SU-DHL-6 (cell line): ENCODE measurements around the gene VWA2.

Experiments used
- H2AFZ ChIP-seq: fragments of 200-600 bp; sonication (generic); 2 replicates; pipeline ENCODE4 v1.6.1; 2014; ENCODE audit warnings: low read depth, mild to moderate bottlenecking, moderate library complexity, mixed read lengths, antibody characterized with exemption, low read length; ENCODE audit not compliant: severe bottlenecking
- H3F3A ChIP-seq: fragments of 200-600 bp; shearing (Covaris generic); 2 replicates; pipeline ENCODE4 v1.6.0; 2016; ENCODE audit warnings: antibody characterized with exemption, mild to moderate bottlenecking; ENCODE audit not compliant: insufficient read depth
- H3K27ac ChIP-seq: fragments of 200-600 bp; sonication (generic); 2 replicates; pipeline ENCODE4 v1.5.1; 2016; ENCODE audit warnings: low read depth, mild to moderate bottlenecking, low read length, moderate library complexity, mixed read lengths
- H3K27me3 ChIP-seq: fragments of 200-600 bp; sonication (generic), shearing (Covaris generic); 2 replicates; pipeline ENCODE4 v1.6.0; 2014; ENCODE audit warnings: mild to moderate bottlenecking, low read length
- H3K36me3 ChIP-seq: fragments of 200-600 bp; sonication (generic); 2 replicates; pipeline ENCODE4 v1.6.1; 2014; ENCODE audit warnings: mild to moderate bottlenecking, low read length, mixed read lengths
- H3K4me2 ChIP-seq: fragments of 300-600, 200-600 bp; shearing (Covaris generic), sonication (generic); 2 replicates; pipeline ENCODE4 v1.6.0; 2014; ENCODE audit warnings: low read length, low read depth, mild to moderate bottlenecking; ENCODE audit not compliant: poor library complexity, severe bottlenecking
- H3K4me3 ChIP-seq: fragments of 200-600 bp; sonication (generic); 2 replicates; pipeline ENCODE4 v1.5.1; 2014; ENCODE audit warnings: antibody characterized with exemption, low read length, mild to moderate bottlenecking, mixed read lengths; ENCODE audit not compliant: insufficient read depth, poor library complexity, severe bottlenecking
- H3K79me2 ChIP-seq: fragments of 200-600 bp; sonication (generic); 2 replicates; pipeline ENCODE4 v1.6.1; 2014; ENCODE audit warnings: mild to moderate bottlenecking, low read length, moderate library complexity; ENCODE audit not compliant: insufficient read depth
- H3K9ac ChIP-seq: fragments of 200-600 bp; sonication (generic); 2 replicates; pipeline ENCODE4 v1.7.0; 2014; ENCODE audit warnings: mild to moderate bottlenecking, low read length
- H3K9me2 ChIP-seq: fragments of 200-600 bp; sonication (generic); replicated peaks from 2 replicates; pipeline ENCODE4 v1.6.1; 2014; ENCODE audit warnings: low read length; ENCODE audit not compliant: insufficient read depth
- H3K9me3 ChIP-seq: fragments of 200-600 bp; sonication (generic); 2 replicates; pipeline ENCODE4 v1.6.1; 2014; ENCODE audit warnings: low read length, mixed read lengths; ENCODE audit not compliant: insufficient read depth
- H4K20me1 ChIP-seq: fragments of 200-600 bp; sonication (generic); 2 replicates; pipeline ENCODE4 v1.6.1; 2014; ENCODE audit warnings: low read depth, mild to moderate bottlenecking, antibody characterized with exemption, low read length, moderate library complexity, mixed read lengths
- EZH2phosphoT487 ChIP-seq: fragments of 200-600 bp; sonication (generic), shearing (Covaris generic); conservative IDR thresholded peaks from 2 replicates; pipeline ENCODE4 v1.6.1; 2018; ENCODE audit warnings: mild to moderate bottlenecking, antibody characterized with exemption, low read length, moderate library complexity, mixed read lengths
- TF ChIP-seq, protein P1 (sequence below): fragments of 200-600 bp; sonication (generic); IDR thresholded peaks from one replicate; pipeline ENCODE4 v1.5.1; 2017; ENCODE audit warnings: antibody characterized with exemption, mild to moderate bottlenecking, low read length, moderate library complexity; ENCODE audit not compliant: insufficient read depth, poor library complexity, severe bottlenecking

The VWA2 gene

DNA sequence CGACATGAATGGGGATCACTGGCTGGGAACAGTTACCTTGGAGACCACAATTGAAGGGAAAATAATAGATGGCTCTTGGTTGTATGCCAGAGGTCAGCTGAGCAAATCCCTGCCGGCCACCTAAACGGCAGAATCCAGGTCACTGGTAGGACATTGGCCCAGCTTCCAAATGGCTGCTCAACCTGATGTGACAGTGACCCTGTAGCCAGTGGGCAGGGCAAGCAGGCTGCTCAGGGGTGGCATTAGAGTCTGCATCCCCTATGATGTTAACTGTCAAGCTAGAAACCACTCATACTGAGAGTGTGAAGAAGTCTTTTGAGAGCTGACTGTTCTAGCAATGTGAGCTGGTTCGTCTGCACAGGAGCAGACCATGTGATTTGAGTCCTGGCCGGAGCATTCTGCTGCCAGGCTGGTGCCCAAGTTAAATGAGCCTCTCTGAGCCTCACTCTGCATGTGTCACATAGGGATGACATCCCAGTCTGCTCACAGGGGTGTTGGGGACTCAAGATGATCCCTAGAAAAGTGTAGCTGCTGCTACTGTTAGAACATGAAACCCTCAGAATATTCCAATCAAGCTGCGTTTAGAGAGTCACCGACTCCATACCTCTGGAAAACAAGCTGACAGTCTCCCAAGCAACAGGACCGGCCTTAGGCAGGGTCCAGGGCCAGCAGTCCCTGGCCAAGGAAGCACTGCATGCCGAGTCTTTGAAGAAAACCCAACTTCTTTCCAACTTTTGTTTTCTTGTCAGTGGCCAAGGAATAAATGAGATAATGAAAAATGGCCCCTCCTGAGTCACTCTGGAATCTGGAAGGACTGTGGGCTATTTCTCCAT, 69.7 kb downstream of the VWA2 start:
- no peaks in the 10 kb centered on the region for H3F3A ChIP-seq
- no peaks in the 10 kb centered on the region for H3K36me3 ChIP-seq
- H3K9ac ChIP-seq, result no peak overlapping the region
- no peak overlapping the region for H3K27ac ChIP-seq
- no peak overlapping the region for H3K4me2 ChIP-seq
- no peak overlapping the region for H2AFZ ChIP-seq
- no peaks in the 10 kb centered on the region for H3K9me3 ChIP-seq
- TF ChIP-seq, protein P1, sequence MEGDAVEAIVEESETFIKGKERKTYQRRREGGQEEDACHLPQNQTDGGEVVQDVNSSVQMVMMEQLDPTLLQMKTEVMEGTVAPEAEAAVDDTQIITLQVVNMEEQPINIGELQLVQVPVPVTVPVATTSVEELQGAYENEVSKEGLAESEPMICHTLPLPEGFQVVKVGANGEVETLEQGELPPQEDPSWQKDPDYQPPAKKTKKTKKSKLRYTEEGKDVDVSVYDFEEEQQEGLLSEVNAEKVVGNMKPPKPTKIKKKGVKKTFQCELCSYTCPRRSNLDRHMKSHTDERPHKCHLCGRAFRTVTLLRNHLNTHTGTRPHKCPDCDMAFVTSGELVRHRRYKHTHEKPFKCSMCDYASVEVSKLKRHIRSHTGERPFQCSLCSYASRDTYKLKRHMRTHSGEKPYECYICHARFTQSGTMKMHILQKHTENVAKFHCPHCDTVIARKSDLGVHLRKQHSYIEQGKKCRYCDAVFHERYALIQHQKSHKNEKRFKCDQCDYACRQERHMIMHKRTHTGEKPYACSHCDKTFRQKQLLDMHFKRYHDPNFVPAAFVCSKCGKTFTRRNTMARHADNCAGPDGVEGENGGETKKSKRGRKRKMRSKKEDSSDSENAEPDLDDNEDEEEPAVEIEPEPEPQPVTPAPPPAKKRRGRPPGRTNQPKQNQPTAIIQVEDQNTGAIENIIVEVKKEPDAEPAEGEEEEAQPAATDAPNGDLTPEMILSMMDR, result no peak
- TF ChIP-seq EZH2phosphoT487, result no peak
- H4K20me1 ChIP-seq, result no peaks in the 10 kb centered on the region
- no peaks in the 10 kb centered on the region for H3K79me2 ChIP-seq
- no peaks in the 10 kb centered on the region for H3K27me3 ChIP-seq
- H3K4me3 ChIP-seq, result no peak overlapping the region
- H3K9me2 ChIP-seq, result no peaks in the 10 kb centered on the region

DNA sequence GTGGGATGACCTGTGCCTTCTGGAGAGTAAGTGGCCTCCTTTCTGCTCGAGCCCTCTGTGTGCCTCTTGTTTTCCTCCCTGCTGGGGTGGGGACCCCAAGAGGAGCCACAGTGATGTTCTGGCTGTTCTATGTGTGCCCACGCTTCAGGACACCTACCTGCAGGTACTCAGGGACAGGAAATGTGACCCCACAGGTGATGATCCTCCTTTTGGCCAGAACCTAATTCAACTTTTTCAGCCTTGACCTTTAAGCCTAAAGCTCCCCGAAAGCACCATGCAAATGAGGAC, 70.3 kb downstream of the VWA2 start:
- Histone ChIP-seq H3K4me2 (no peak overlapping the region), H2AFZ (no peak overlapping the region), H3K9me2 (no peaks in the 10 kb centered on the region), H3K27ac (no peak overlapping the region), H3K4me3 (no peak overlapping the region), H3K9ac (no peak overlapping the region), H3K9me3 (no peaks in the 10 kb centered on the region), H3K27me3 (no peaks in the 10 kb centered on the region), H3K36me3 (no peaks in the 10 kb centered on the region), H4K20me1 (no peaks in the 10 kb centered on the region), H3F3A (no peaks in the 10 kb centered on the region), H3K79me2 (no peaks in the 10 kb centered on the region)
- TF ChIP-seq EZH2phosphoT487, result no peak
- TF ChIP-seq, protein P1, result no peak

DNA sequence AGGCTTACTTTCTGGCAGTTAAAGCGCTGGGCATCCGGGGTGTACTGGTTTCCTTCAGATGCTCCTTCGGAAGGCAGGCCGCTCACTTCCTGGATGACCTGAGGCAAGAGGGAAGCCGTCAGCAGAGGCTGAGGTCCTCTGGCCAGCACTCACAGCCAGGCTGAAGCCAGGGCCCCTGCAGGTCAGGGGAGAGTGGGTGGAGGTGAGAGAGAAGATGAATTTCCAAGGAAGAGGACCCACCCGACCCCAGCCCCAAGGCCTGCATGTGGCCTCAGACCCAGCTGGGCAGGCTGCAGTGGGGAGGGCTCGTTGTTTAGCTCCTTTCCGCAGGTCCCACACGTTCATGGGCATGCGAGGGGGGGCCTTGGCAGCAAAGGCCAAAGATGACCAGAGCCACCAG, 71.3 kb downstream of the VWA2 start:
- H3K27ac ChIP-seq, result no peak overlapping the region
- H3K36me3 ChIP-seq, result no peaks in the 10 kb centered on the region
- H3K9me3 ChIP-seq, result no peaks in the 10 kb centered on the region
- H3K4me2 ChIP-seq, result no peak overlapping the region
- no peak overlapping the region for H2AFZ ChIP-seq
- no peak overlapping the region for H3K4me3 ChIP-seq
- H3K27me3 ChIP-seq, result no peaks in the 10 kb centered on the region
- no peaks in the 10 kb centered on the region for H3K9me2 ChIP-seq
- no peaks in the 10 kb centered on the region for H3K79me2 ChIP-seq
- H3F3A ChIP-seq, result no peaks in the 10 kb centered on the region
- no peak overlapping the region for H3K9ac ChIP-seq
- TF ChIP-seq EZH2phosphoT487, result no peak
- TF ChIP-seq, protein P1, result no peak
- H4K20me1 ChIP-seq, result no peaks in the 10 kb centered on the region
